ENCODE results near the gene SLCO1B3.

GRCh38 chr12:20863056-20863455 is 52.6 kb downstream of the SLCO1B3 start:
- TF ChIP-seq CTCF (IDR thresholded peaks at IDR 0.05) (no peak), POLR2A (IDR thresholded peaks at IDR 0.05) (no peak), POLR2AphosphoS5 (IDR thresholded peaks at IDR 0.05) (no peak)
